Measurements from ENCODE around the gene ADD2.

DNA sequence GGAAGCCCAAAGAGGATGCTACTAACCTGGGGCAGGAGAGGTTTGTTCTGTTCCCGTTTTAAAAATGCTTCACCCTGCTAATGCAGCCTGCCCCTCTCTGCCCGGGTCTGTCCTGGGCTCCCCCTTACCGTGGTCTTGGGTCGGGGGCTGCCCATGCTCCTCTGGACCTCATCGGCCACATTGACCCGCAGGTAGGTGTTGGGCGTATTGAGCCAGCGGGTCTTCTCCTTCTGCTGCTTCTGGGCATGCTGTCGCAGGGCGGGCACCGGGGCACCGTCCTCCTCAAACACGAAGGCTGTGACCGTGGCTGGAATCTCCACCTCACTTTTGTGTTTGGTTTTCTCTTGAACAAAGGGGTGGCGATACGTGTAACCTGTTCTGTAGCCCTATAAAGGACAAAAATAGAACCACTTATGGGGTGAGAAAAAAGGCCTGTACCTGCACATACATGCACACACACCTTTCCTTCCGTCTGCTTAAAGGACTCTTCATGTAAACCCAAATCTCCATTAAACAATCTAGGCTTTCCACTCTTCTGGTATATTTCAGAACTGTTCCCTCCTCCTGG is 89.3 kb downstream of the ADD2 start:
- TF ChIP-seq, protein P1, sequence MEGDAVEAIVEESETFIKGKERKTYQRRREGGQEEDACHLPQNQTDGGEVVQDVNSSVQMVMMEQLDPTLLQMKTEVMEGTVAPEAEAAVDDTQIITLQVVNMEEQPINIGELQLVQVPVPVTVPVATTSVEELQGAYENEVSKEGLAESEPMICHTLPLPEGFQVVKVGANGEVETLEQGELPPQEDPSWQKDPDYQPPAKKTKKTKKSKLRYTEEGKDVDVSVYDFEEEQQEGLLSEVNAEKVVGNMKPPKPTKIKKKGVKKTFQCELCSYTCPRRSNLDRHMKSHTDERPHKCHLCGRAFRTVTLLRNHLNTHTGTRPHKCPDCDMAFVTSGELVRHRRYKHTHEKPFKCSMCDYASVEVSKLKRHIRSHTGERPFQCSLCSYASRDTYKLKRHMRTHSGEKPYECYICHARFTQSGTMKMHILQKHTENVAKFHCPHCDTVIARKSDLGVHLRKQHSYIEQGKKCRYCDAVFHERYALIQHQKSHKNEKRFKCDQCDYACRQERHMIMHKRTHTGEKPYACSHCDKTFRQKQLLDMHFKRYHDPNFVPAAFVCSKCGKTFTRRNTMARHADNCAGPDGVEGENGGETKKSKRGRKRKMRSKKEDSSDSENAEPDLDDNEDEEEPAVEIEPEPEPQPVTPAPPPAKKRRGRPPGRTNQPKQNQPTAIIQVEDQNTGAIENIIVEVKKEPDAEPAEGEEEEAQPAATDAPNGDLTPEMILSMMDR (IDR thresholded peaks at IDR 0.05), result no peak
- TF ChIP-seq POLR2A (IDR thresholded peaks at IDR 0.05), result no peak
